H9 (cell line): ENCODE data around the gene ATF7. TPM values are rescaled to one million over a fixed set of nuclear protein-coding genes. Genes with fewer than 3 reads are reported as not detected.

ENCODE experiments used
- DNase-seq: peaks from one replicate; pipeline ENCODE4 v3.0.0-alpha.2; 2017
- H2AFZ ChIP-seq: one replicate; pipeline ENCODE4 v1.6.1; 2013; ENCODE audit warnings: mild to moderate bottlenecking, low read length, control low read depth, moderate library complexity
- H2AK5ac ChIP-seq: 2 replicates; pipeline ENCODE4 v1.6.1; 2013; ENCODE audit warnings: low read length, control low read depth, mixed read lengths; ENCODE audit not compliant: insufficient read length
- H2BK120ac ChIP-seq: one replicate; pipeline ENCODE4 v1.6.1; 2013; ENCODE audit warnings: low read depth, mild to moderate bottlenecking, low read length, control low read depth, inconsistent platforms; ENCODE audit not compliant: poor library complexity, severe bottlenecking
- H2BK12ac ChIP-seq: 2 replicates; pipeline ENCODE4 v1.6.1; 2013; ENCODE audit warnings: low read length, control low read depth, mixed read lengths, low read depth; ENCODE audit not compliant: insufficient read length
- H2BK15ac ChIP-seq: 2 replicates; pipeline ENCODE4 v1.6.1; 2013; ENCODE audit warnings: low read depth, low read length, control low read depth
- H2BK20ac ChIP-seq: one replicate; pipeline ENCODE4 v1.6.1; 2013; ENCODE audit warnings: low read depth, mild to moderate bottlenecking, low read length, control low read depth, inconsistent platforms; ENCODE audit not compliant: poor library complexity, severe bottlenecking
- H2BK5ac ChIP-seq: 2 replicates; pipeline ENCODE4 v1.6.1; 2013; ENCODE audit warnings: low read length, control low read depth, mixed read lengths; ENCODE audit not compliant: insufficient read length
- H3K14ac ChIP-seq: 2 replicates; pipeline ENCODE4 v1.6.1; 2013; ENCODE audit warnings: low read length, control low read depth; ENCODE audit not compliant: insufficient read depth
- H3K18ac ChIP-seq: 2 replicates; pipeline ENCODE4 v1.6.1; 2013; ENCODE audit warnings: low read depth, mild to moderate bottlenecking, mixed read lengths, low read length, control low read depth; ENCODE audit not compliant: insufficient read length
- H3K23ac ChIP-seq: 2 replicates; pipeline ENCODE4 v1.6.1; 2013; ENCODE audit warnings: low read length, control low read depth, mixed read lengths, low read depth; ENCODE audit not compliant: insufficient read length
- H3K23me2 ChIP-seq: 2 replicates; pipeline ENCODE4 v1.6.1; 2013; ENCODE audit warnings: low read depth, mild to moderate bottlenecking, mixed read lengths, low read length, control low read depth; ENCODE audit not compliant: insufficient read length, poor library complexity, severe bottlenecking
- H3K27ac ChIP-seq: 2 replicates; pipeline ENCODE4 v1.5.1; 2013; ENCODE audit warnings: low read length, control low read depth, mixed read lengths, low read depth; ENCODE audit not compliant: insufficient read length
- H3K27me3 ChIP-seq: 2 replicates; pipeline ENCODE4 v1.6.1; 2013; ENCODE audit warnings: low read length, control low read depth, inconsistent platforms; ENCODE audit not compliant: insufficient read depth
- H3K4ac ChIP-seq: 2 replicates; pipeline ENCODE4 v1.6.1; 2013; ENCODE audit warnings: low read depth, mild to moderate bottlenecking, control low read depth, inconsistent platforms, low read length, moderate library complexity
- H3K4me1 ChIP-seq: 2 replicates; pipeline ENCODE4 v1.6.1; 2013; ENCODE audit warnings: low read length, control low read depth, inconsistent platforms; ENCODE audit not compliant: insufficient read depth
- H3K4me2 ChIP-seq: 2 replicates; pipeline ENCODE4 v1.6.1; 2013; ENCODE audit warnings: low read length, control low read depth, mixed read lengths; ENCODE audit not compliant: insufficient read length, insufficient read depth
- H3K56ac ChIP-seq: 2 replicates; pipeline ENCODE4 v1.6.1; 2013; ENCODE audit warnings: low read depth, mild to moderate bottlenecking, mixed read lengths, low read length, control low read depth; ENCODE audit not compliant: insufficient read length
- H3K79me1 ChIP-seq: 2 replicates; pipeline ENCODE4 v1.6.1; 2013; ENCODE audit warnings: low read depth, mild to moderate bottlenecking, moderate library complexity, low read length, control low read depth, inconsistent platforms; ENCODE audit not compliant: insufficient read depth, poor library complexity, severe bottlenecking
- H3K79me2 ChIP-seq: 2 replicates; pipeline ENCODE4 v1.6.1; 2013; ENCODE audit warnings: low read length, control low read depth, inconsistent platforms; ENCODE audit not compliant: insufficient read depth
- H3K9ac ChIP-seq: 2 replicates; pipeline ENCODE4 v1.6.1; 2013; ENCODE audit warnings: low read length, control low read depth, mixed read lengths; ENCODE audit not compliant: insufficient read length; ENCODE audit errors: extremely low read depth
- H3K9me3 ChIP-seq: one replicate; pipeline ENCODE4 v1.6.1; 2013; ENCODE audit warnings: low read depth, low read length, inconsistent platforms; ENCODE audit not compliant: control insufficient read depth
- H3T11ph ChIP-seq: one replicate; pipeline ENCODE4 v1.6.1; 2013; ENCODE audit warnings: mild to moderate bottlenecking, low read length, control low read depth, inconsistent platforms
- H4K20me1 ChIP-seq: one replicate; pipeline ENCODE4 v1.6.1; 2013; ENCODE audit not compliant: control insufficient read depth, insufficient read length, insufficient read depth
- H4K5ac ChIP-seq: 2 replicates; pipeline ENCODE4 v1.6.1; 2013; ENCODE audit warnings: low read depth, mild to moderate bottlenecking, mixed read lengths, low read length, control low read depth; ENCODE audit not compliant: insufficient read length
- H4K8ac ChIP-seq: replicated peaks from 2 replicates; pipeline ENCODE4 v1.6.1; 2013; ENCODE audit warnings: low read length, control low read depth, mixed read lengths, low read depth; ENCODE audit not compliant: insufficient read length
- H4K91ac ChIP-seq: 2 replicates; pipeline ENCODE4 v1.6.1; 2013; ENCODE audit warnings: low read depth, mild to moderate bottlenecking, moderate library complexity, mixed read lengths, low read length, control low read depth; ENCODE audit not compliant: insufficient read length
- H3K27ac Mint-ChIP-seq, 3 experiments: 2 replicates in 2 of 3; 3 replicates in 1 of 3; pipeline ENCODE4 v1.8.0; 2020 to 2021; ENCODE audit warnings: mixed read lengths in 3 of 3, mild to moderate bottlenecking in 1 of 3, moderate library complexity in 1 of 3
- H3K27me3 Mint-ChIP-seq: 2 replicates; pipeline ENCODE4 v1.8.0; 2021; ENCODE audit warnings: low read depth, mild to moderate bottlenecking, moderate library complexity, mixed read lengths
- H3K36me3 Mint-ChIP-seq, 3 experiments: 2 replicates in 2 of 3; 3 replicates in 1 of 3; pipeline ENCODE4 v1.8.0; 2020 to 2021; ENCODE audit warnings: low read depth in 3 of 3, mixed read lengths in 3 of 3; ENCODE audit not compliant: insufficient read depth in 1 of 3
- H3K4me1 Mint-ChIP-seq, 2 experiments: 2 replicates each; pipeline ENCODE4 v1.8.0; 2020; ENCODE audit warnings: mixed read lengths in 2 of 2
- H3K4me3 Mint-ChIP-seq, 2 experiments: 2 replicates in 1 of 2; 3 replicates in 1 of 2; pipeline ENCODE4 v1.8.0; 2020 to 2021; ENCODE audit warnings: mild to moderate bottlenecking in 2 of 2, mixed read lengths in 2 of 2, moderate library complexity in 1 of 2
- H3K9me3 Mint-ChIP-seq, 2 experiments: 2 replicates in 1 of 2; 3 replicates in 1 of 2; pipeline ENCODE4 v1.8.0; 2020; ENCODE audit warnings: mild to moderate bottlenecking in 2 of 2, mixed read lengths in 2 of 2, moderate library complexity in 1 of 2
- CTCF ChIP-seq: fragments of 200-600 bp; sonication (generic); conservative IDR thresholded peaks from 3 replicates; pipeline ENCODE4 v1.8.0; 2021; ENCODE audit warnings: antibody characterized with exemption, mild to moderate bottlenecking
- WGBS: extraction: QIAGEN DNeasy Blood & Tissue Kit; methylation state at CpG from one replicate; pipeline ENCODE4 v1.1.7; 2013; ENCODE audit warnings: missing lambda C conversion rate, low lambda C conversion rate, mixed read lengths; ENCODE audit not compliant: insufficient read length; ENCODE audit errors: extremely low coverage; 5-methylcytosine and 5-hydroxymethylcytosine counted together
- total RNA-seq: library from RNA; stranded (reverse); gene quantifications from 2 replicates; pipeline ENCODE4 v1.2.1, GENCODE V29; 2021

ATF7 gene
- total RNA-seq, 1 experiment from 2014 or later: 17.7 TPM

GRCh38 chr12:53478865-53479264 lies 147.3 kb downstream of the ATF7 start:
- no peaks in the 10 kb centered on the region for H3K9me3 Mint-ChIP-seq
- H3K4me1 Mint-ChIP-seq: peaks cover 46 to 63% of the 10 kb centered on the region in 2 experiments

More at GRCh38 chr12:53478865-53479264, 147.3 kb downstream of the ATF7 start:
- Histone ChIP-seq H4K8ac (no peak overlapping the region), H4K91ac (no peak overlapping the region), H3K23me2 (no peaks in the 10 kb centered on the region), H3K79me1 (peaks cover 6% of the 10 kb centered on the region), H2BK12ac (no peak overlapping the region), H3K9ac (no peak overlapping the region), H3K79me2 (no peaks in the 10 kb centered on the region), H4K5ac (no peak overlapping the region), H3K9me3 (no peaks in the 10 kb centered on the region), H2BK20ac (no peak overlapping the region), H3K14ac (no peak overlapping the region), H2AK5ac (no peak overlapping the region), H3K27me3 (no peaks in the 10 kb centered on the region), H3K23ac (no peak overlapping the region), H2AFZ (no peak overlapping the region), H3K4me2 (no peak overlapping the region), H2BK5ac (no peak overlapping the region), H3K56ac (no peak overlapping the region), H2BK15ac (no peak overlapping the region), H3K18ac (no peak overlapping the region), H3K27ac (no peak overlapping the region), H3K4me1 (no peaks in the 10 kb centered on the region), H2BK120ac (no peak overlapping the region), H4K20me1 (no peaks in the 10 kb centered on the region), H3K4ac (no peak overlapping the region), H3T11ph (no peak overlapping the region)
- Mint-ChIP-seq H3K27me3 (no peaks in the 10 kb centered on the region; the same call in 1 of the 2 replicates), H3K27ac (peak overlapping the region in 1 of 3 experiments; percentile 44; a peak in 2 of 7 replicates), H3K36me3 (peaks cover 55 to 89% (median 88%) of the 10 kb centered on the region in 3 experiments), H3K4me3 (no peak overlapping the region)
- no peak for TF ChIP-seq CTCF
- 100% methylated on average over 1 of the region's 1 CpG for WGBS
- no peak for DNase-seq
